SIG-M5 treated with dmso at 0.1 percent for 504 hours (cell line): ENCODE results near the gene MAST4.
"Not testable (repeated sequence)": the region's sequence is repeated elsewhere in the genome, so short reads cannot be mapped to it uniquely, and the experiment has no call there.

Experiments
- DNase-seq: peaks from one replicate; lab custom pipeline; 2025; ENCODE audit not compliant: unreplicated experiment; lab: John Stamatoyannopoulos, UW

The MAST4 gene

GRCh38 chr5:66694036-66694435 lies 97.8 kb downstream of the MAST4 start:
- DNase-seq: no peak

- not testable (repeated sequence) for DNase-seq
Measured at GRCh38 chr5:66695840-66696239, 99.6 kb downstream of the MAST4 start.

- DNase-seq: no peak
Measured at GRCh38 chr5:66697796-66698564, 101.8 kb downstream of the MAST4 start.

- no peak for DNase-seq
Measured at GRCh38 chr5:66701244-66701643, 105.1 kb downstream of the MAST4 start.

- no peak for DNase-seq
Measured at GRCh38 chr5:66702426-66702825, 106.2 kb downstream of the MAST4 start.

- no peak for DNase-seq
Measured at GRCh38 chr5:66704790-66705425, 108.7 kb downstream of the MAST4 start.

- no peak for DNase-seq
Measured at GRCh38 chr5:66708368-66708767, 112.2 kb downstream of the MAST4 start.

GRCh38 chr5:66710557-66711088 lies 114.4 kb downstream of the MAST4 start:
- DNase-seq: no peak

- DNase-seq: no peak
Measured at GRCh38 chr5:66713998-66714397, 117.8 kb downstream of the MAST4 start.

- no peak for DNase-seq
Measured at GRCh38 chr5:66717455-66718373, 121.5 kb downstream of the MAST4 start.

- no peak for DNase-seq
Measured at GRCh38 chr5:66718374-66719002, 122.3 kb downstream of the MAST4 start.

GRCh38 chr5:66720780-66721179 lies 124.6 kb downstream of the MAST4 start:
- no peak for DNase-seq

- DNase-seq: no peak
Measured at GRCh38 chr5:66722686-66723085, 126.5 kb downstream of the MAST4 start.

- no peak for DNase-seq
Measured at GRCh38 chr5:66724349-66725139, 128.4 kb downstream of the MAST4 start.

GRCh38 chr5:66727630-66728029 lies 131.4 kb downstream of the MAST4 start:
- no peak for DNase-seq

- DNase-seq: no peak
Measured at GRCh38 chr5:66728049-66728448, 131.9 kb downstream of the MAST4 start.

GRCh38 chr5:66737096-66737495 lies 140.9 kb downstream of the MAST4 start:
- no peak for DNase-seq

- DNase-seq: no peak
Measured at GRCh38 chr5:66738136-66738535, 141.9 kb downstream of the MAST4 start.

GRCh38 chr5:66739021-66739420 lies 142.8 kb downstream of the MAST4 start:
- DNase-seq: no peak

- DNase-seq: no peak
Measured at GRCh38 chr5:66739951-66740350, 143.8 kb downstream of the MAST4 start.
